GM12892 (cell line): ENCODE measurements around the gene MS4A7.

ENCODE experiments used
- POLR2A ChIP-seq: IDR thresholded peaks from 2 replicates; pipeline ENCODE4 v1.6.1; 2011; ENCODE audit warnings: low read depth, low read length, control low read depth
- POLR2AphosphoS5 ChIP-seq: IDR thresholded peaks from 2 replicates; pipeline ENCODE4 v1.6.1; 2011; ENCODE audit warnings: low read depth, low read length, control low read depth

GRCh38 chr11:60433401-60433800, 55.1 kb downstream of the MS4A7 start:
- TF ChIP-seq POLR2AphosphoS5 (no peak), POLR2A (no peak)
